Measurements from ENCODE around the gene RALGAPB.

DNA sequence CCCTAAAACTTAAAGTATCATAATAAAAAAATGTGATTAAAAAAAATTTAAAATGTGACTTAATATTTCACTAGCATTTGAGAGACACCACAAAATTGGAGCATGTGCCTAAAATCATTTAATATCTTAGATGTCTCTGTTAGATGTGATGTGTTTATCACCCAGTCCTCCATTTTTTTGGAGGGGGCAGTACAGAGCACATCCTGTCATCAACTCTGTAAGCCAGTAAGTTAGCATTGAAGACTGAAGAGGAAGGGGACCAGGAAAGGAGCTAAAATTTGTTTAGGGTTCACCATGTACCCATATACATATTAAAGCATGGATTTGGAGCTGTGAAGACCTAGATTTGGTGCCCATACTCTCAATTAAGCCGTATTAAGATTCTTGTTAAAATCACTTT is 77.6 kb downstream of the RALGAPB start:
- TF ChIP-seq, protein P1, sequence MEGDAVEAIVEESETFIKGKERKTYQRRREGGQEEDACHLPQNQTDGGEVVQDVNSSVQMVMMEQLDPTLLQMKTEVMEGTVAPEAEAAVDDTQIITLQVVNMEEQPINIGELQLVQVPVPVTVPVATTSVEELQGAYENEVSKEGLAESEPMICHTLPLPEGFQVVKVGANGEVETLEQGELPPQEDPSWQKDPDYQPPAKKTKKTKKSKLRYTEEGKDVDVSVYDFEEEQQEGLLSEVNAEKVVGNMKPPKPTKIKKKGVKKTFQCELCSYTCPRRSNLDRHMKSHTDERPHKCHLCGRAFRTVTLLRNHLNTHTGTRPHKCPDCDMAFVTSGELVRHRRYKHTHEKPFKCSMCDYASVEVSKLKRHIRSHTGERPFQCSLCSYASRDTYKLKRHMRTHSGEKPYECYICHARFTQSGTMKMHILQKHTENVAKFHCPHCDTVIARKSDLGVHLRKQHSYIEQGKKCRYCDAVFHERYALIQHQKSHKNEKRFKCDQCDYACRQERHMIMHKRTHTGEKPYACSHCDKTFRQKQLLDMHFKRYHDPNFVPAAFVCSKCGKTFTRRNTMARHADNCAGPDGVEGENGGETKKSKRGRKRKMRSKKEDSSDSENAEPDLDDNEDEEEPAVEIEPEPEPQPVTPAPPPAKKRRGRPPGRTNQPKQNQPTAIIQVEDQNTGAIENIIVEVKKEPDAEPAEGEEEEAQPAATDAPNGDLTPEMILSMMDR (conservative IDR thresholded peaks at IDR 0.05; ENCODE audit: low read length) = peak; percentile 69
- no peak for TF ChIP-seq EZH2phosphoT487 (IDR thresholded peaks at IDR 0.05; ENCODE audit: borderline replicate concordance, low read depth, low read length)
